NCI-H524 (cell line): ENCODE data around the gene GAS2L2.
"Not testable (repeated sequence)": the region's sequence is repeated elsewhere in the genome, so short reads cannot be mapped to it uniquely, and the experiment has no call there.

ENCODE experiments used
- DNase-seq, 2 experiments: peaks; one replicate each; lab custom pipeline; 2025; lab: John Stamatoyannopoulos, UW

The GAS2L2 gene

DNA sequence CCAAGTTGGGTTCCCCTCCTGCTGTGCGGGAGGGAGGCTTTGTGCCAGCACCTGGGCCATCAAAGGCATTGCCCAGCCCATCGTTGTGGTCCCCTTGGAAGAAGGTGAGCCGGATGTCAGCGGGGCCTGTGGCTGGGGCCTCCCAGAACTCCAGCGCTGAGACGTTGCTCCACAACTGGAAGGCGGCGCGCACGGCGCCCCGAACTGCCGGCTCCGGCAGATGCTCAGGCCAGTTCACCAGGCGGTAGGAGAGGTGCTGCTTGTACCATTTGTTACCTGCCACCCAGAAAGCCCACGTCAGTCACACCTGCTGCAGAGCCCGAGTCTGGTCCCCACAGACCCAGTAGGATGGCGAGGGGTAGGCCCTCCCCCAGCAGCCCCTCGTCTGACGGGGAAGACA lies 20.1 kb upstream of the GAS2L2 start:
- DNase-seq, result no peak

DNA sequence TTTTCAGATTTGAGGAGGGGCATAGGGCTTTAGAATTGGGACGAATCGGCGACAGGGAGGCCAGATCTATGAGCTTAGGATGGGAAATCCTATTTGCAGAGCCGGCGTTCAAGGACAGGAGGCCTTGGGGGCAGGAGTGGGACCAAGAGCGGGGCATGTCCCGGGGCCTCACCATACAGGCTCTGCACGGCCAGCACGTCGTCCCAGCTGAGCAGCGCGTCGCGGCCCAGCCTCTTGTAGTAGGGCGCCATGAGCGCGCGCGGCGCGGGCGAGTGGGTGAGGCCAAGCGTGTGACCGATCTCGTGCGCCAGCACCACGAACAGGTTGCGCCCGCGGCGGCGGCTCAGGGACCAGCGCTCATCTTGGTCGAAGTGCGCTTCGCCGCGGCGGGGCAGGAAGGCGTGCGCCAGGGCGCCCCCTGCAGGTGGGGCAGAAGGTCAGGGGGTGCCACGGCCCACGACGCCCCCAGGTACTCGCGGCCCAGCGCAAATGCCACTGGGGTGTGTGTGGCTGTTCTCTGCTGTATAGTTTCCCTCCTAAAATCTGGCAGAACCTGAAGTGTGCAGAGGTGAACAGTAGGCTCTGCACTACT lies 17.0 kb upstream of the GAS2L2 start:
- DNase-seq, result no peak

DNA sequence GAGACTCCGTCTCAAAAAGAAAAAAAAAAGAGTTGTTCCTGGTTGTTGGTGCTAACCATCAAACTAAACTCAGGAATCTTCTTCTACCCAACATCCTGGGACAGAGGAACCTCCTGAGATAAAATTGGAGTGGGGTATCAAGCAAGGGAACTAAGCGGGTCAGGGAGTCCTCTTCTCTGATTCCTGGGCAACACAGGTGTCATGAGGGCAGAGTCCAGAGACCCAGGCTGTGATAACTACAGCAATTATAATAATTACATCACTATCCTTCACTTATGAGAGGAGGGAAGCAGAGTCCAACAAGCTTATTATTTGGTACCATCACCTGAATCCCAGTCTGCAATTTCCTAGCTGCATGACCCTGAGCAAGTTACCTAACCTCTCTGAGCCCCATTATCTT lies 15.8 kb upstream of the GAS2L2 start:
- DNase-seq, result no peak

- DNase-seq, result peak in 1 of 2 experiments; percentile 26
These were observed 14.0 kb upstream of the GAS2L2 start for GRCh38 chr17:35766903-35767510.

GRCh38 chr17:35766489-35766877 lies 13.4 kb upstream of the GAS2L2 start:
- DNase-seq, result no peak

DNA sequence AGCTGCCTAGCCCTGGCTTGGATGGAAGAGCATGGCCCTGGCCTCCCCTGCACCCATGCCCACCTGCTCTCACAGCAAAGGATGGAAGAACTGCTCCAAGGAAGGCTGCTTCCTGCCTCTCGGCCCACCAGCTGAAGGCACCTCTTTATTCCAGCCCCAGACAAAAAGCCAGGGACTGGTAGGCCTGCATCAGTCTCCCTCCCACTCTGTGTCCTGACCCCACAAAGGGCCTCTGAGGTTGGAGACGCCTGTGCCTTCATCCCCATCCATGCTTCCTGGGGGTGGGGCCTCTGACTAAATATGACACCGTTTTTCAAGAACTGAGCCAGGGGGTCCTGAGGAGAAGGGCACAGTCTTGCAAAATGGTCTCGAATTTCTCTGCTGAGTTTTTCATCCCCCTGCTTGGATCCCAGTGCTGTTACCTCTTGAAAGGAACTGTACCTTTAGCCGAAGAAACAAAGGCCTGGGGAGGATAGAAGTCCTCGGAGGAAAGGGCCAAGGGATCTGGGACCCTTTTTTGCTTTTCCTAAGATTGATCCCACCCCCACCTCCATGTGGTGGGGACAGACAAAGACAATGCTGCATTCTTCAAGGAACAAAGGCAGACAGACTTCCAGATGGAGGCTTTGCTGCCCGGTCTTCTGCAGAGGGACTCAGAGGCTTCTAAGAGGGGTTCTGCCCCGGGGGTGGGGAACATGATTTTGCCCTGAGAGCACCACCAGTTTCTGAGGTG lies 12.9 kb upstream of the GAS2L2 start:
- DNase-seq, result no peak

- no peak for DNase-seq
These were observed 12.2 kb upstream of the GAS2L2 start for GRCh38 chr17:35765086-35765710.

DNA sequence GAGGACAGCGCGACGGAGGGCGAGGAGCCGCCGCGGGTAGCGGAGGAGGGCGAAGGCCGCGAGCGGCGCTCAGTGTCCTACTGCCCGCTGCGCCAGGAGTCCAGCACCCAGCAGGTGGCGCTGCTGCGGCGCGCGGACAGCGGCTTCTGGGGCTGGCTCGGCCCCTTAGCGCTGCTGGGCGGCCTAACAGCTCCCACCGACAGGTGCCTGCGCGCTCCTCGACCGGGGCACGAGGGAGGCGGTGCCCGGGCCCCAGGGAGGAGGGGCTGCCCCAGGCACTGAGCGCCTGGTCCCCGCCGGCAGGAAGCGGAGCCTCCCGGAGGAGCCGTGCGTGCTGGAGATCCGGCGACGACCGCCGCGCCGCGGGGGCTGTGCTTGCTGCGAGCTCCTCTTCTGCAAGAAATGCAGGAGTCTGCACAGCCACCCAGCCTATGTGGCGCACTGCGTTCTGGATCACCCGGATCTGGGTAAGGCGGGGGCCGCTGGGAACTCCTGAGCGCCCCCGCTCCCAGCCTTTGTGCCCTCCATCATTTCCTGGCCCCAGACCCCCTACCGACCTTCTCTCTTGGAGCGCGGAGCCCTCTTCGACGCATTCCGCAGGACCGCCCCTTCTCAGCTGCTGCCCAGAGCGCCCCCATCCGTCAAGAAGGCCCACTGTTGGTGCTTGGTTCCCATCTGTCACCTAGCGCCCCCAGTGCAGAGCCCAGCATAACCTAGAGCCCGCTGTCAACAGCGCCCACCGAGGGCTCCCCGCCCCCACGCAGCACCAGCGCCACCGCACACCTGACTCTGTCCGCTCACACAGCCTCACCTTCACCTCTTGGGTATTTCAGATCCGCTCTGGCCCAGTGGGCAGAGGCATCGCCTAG lies 11.3 kb upstream of the GAS2L2 start:
- DNase-seq, result peak; percentile 76 to 85

DNA sequence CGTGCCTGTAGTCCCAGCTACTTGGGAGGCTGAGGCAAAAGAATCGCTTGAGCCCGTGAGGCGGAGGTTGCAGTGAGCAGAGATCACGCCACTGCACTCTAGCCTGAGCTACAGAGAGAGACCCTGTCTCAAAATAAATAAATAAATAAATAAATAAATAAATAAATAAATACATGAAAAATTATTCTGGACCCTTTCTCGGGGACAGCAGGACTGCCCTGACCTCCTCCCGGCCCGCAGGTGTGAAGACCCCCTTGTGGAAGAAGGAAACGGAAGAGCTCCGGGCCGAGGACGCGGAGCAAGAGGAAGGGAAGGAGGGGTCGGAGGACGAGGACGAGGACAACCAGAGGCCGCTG lies 10.7 kb upstream of the GAS2L2 start:
- DNase-seq, result no peak

DNA sequence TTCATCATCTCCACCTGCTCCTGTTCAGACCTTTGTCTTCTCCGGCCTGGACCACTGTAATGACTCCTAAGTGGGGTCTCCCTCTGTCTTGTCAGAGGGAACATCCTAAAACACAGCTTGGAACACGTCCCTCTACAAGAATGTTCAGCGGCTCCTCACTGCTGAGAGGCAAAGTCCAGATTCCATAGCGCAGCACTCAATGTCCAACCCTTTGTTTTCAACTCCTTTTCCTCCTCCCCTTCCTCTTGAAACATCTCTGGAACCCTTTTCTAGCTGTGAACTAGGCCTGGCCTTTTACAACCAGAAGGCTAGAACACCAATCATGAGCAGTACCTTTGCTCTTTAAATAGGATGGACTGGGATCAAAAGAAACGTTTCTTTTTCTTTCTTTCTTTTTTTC lies 8.6 kb upstream of the GAS2L2 start:
- no peak for DNase-seq

GRCh38 chr17:35760587-35760986 lies 7.5 kb upstream of the GAS2L2 start, which contains the start of gene C17orf50:
C17orf50 (plus strand) TSS chr17:35760887; CDS start chr17:35760942, 55 bp downstream.
- DNase-seq, result no peak

GRCh38 chr17:35757243-35757642 lies 4.2 kb upstream of the GAS2L2 start:
- no peak for DNase-seq

DNA sequence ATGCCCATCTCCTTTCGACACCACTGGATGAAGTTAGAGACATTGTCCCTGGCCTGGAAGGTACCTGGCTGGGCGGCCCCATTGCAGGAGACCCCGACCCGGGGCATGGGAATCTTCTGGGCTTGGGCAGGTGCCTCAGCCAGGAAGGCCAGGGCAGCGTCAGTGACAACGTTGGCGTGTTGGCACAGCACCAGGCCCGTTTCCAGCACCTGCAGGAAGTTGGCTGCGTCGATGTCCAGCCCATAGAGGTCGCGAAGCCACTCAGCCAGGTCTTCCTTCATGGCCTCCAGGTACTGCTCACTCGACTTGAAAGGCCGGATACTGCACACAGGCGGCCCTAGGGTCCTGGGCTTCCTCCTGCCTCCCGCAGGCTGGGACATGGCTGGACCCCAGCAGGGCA lies 568 bp downstream of the GAS2L2 start:
- no peak for DNase-seq

GRCh38 chr17:35751541-35751940 lies 1.5 kb downstream of the GAS2L2 start:
- DNase-seq, result not testable (repeated sequence)

GRCh38 chr17:35750526-35751395 lies 2.3 kb downstream of the GAS2L2 start:
- DNase-seq, result no peak

DNA sequence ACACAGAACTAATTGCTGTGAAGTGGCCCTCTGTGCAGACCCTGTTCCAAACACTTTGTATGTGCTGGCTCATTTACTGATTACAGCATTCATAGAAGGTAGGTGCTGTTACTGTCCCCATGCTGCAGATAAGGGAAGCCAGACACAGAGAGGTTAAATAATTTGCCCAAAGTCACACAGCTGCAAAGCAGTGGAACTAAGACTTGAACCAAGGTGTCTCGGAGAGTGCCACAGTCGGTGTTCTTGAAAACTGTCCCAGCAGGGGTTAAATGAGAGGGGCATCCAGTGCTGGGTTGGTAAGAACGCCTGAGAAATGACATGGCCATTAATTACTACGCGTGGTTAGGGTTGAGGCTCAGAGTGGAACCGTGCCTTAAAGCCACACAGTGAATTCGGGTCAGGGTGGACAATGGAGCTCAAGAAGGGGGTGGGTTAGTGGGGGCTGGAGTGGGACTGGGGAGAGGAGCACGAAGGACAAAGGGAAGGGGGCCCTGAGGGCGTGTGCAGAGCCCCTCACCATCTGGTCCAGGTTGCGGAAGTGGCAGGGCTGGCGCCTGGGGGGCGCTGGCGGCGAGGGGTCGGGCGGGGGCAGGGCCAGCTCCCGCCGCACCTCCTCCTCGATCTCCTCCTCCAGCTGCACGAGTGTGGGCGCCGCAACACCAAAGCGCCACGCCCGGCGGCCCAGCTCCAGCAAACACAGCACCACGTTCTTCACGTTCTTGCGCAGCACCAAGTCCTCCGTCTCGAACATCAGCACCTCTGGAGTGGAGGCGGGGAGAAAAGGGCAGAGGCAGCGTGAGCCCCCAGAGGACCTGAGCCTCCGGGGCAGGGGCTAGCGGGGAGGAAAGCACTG lies 3.3 kb downstream of the GAS2L2 start:
- peak in 1 of 2 experiments; percentile 38 for DNase-seq

DNA sequence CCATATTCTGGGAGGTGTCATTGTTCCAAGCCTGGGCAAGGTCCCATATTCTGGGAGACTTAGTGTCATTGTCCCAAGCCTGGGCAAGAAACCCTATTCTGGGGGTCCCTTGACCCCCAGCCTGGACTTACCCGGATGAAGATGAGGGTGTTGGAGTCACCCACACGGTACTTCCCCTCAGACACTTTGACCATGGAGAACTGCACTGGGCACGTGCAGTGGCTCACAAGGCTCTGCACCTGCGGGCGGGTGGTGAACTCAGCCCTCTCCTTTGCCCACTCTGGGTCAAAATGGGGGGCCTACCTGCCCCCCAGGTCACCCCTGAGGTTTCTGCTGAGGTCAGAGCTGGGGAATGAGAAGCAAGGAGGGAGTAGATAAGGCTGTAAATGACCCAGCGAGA lies 4.1 kb downstream of the GAS2L2 start:
- DNase-seq, result no peak

- DNase-seq, result no peak
These were observed 4.6 kb downstream of the GAS2L2 start for GRCh38 chr17:35748341-35748841.

DNA sequence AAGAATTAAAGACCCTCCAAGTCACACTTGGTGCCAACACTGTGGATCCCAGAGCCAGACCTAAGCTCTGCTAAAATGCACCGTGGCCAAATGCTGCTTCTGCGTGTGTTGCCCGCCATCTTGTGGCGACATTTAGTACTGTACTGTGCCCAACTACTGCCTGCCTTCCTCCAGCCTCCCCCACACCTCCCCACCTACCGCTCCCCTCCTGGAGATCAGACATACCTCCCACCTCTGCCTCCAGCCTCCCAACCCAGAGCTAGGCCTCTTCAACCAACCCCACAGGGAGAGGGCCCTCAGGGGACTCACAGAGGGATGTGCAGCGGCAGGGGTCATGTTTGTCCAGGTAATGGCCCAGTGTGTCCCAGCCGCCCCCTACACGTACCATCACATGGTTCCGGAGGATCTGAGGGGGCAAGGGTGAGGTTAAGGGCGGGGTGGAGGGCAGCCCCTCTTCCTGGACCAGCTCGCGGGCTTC lies 5.5 kb downstream of the GAS2L2 start:
- DNase-seq, result peak; percentile 19 to 75
